ENCODE results near the gene SRCIN1.

- TF ChIP-seq CTCF (IDR thresholded peaks at IDR 0.05) (no peak), ZFX (IDR thresholded peaks at IDR 0.05; ENCODE audit: borderline replicate concordance) (no peak)
These were observed 12.4 kb upstream of the SRCIN1 start for GRCh38 chr17:38617967-38618760.

Data from 22Rv1 (cell line).